Body of pancreas (tissue), 4 donors: ENCODE results near the gene CLMN. TPM values are rescaled to one million over a fixed set of nuclear protein-coding genes. Genes with fewer than 3 reads are reported as not detected.

Experiments used
- ATAC-seq: fragments of 150-250 bp; one replicate; pipeline ENCODE4 v1.9.1; 2016
- DNase-seq, 4 donors: peaks; one replicate each; pipeline ENCODE4 v3.0.0-alpha.2; 2019
- H3K27ac ChIP-seq, 4 donors: fragments of 200-600 bp; sonication (generic); 1 replicate in 3 of 4; 2 replicates in 1 of 4; pipeline versions ENCODE4 v1.5.1 to v1.6.1; 2016 to 2019; ENCODE audit warnings: mild to moderate bottlenecking in 1 of 4, mixed read lengths in 1 of 4, moderate library complexity in 1 of 4
- H3K27me3 ChIP-seq, 2 donors: fragments of 200-600 bp; sonication (generic); one replicate each; pipeline ENCODE4 v1.6.0; 2016; ENCODE audit warnings: mild to moderate bottlenecking in 1 of 2
- H3K36me3 ChIP-seq, 2 donors: fragments of 200-600 bp; sonication (generic); replicated peaks in 1 of 2; 2 replicates each; pipeline ENCODE4 v1.5.1; 2016; ENCODE audit warnings: low read depth in 2 of 2; ENCODE audit not compliant: insufficient read depth in 1 of 2
- H3K4me1 ChIP-seq: fragments of 200-600 bp; sonication (generic); one replicate; pipeline ENCODE4 v1.6.0; 2016
- H3K4me3 ChIP-seq, 2 donors: fragments of 200-600 bp; sonication (generic); 1 replicate in 1 of 2; 2 replicates in 1 of 2; pipeline ENCODE4 v1.5.1; 2016 to 2019
- H3K9me3 ChIP-seq, 3 donors: fragments of 200-600 bp; sonication (generic); 1 replicate in 2 of 3; 2 replicates in 1 of 3; pipeline ENCODE4 v1.5.1; 2016
- CTCF ChIP-seq, 7 experiments: fragments of 450-650 bp in 4 of 7; fragments of 200-600 bp in 3 of 7; sonication (generic) in 3 of 7; IDR thresholded peaks; one replicate each; pipeline ENCODE4 v1.5.1; 2016 to 2019; ENCODE audit warnings: antibody characterized with exemption in 7 of 7
- POLR2A ChIP-seq, 3 donors: fragments of 450-650 bp; IDR thresholded peaks; one replicate each; pipeline ENCODE4 v1.6.1; 2016; ENCODE audit warnings: antibody characterized with exemption in 3 of 3, mild to moderate bottlenecking in 2 of 3
- WGBS, 2 donors: methylation state at CpG; one replicate each; pipeline ENCODE4 v1.1.5; 2017; 5-methylcytosine and 5-hydroxymethylcytosine counted together
- intact Hi-C: fragments of 100-400 bp; cut with DNase I; formaldehyde crosslinking; loops from one replicate; pipeline ENCODE4 v1.15.1; 2023
- total RNA-seq, 2 donors: library from RNA; depleted of rRNA; stranded (reverse); fragments of >200 nt; gene quantifications; one replicate each; pipeline ENCODE4 v1.1.0, GENCODE V29; 2016

Gene CLMN
- total RNA-seq, 2 donors from 2014 or later = 53.7 to 54.7 TPM

- 65 to 99% methylated on average over 2 of the region's 2 CpGs for WGBS, 2 donors
- Histone ChIP-seq H3K4me3 (no peak overlapping the region), H3K36me3 (no peaks in the 10 kb centered on the region), H3K27ac (peak overlapping the region in 2 of 4 donors; percentile 45 to 67), H3K4me1 (peaks cover 93% of the 10 kb centered on the region), H3K27me3 (no peaks in the 10 kb centered on the region), H3K9me3 (no peaks in the 10 kb centered on the region)
- intact Hi-C loops = no loop called here
- ATAC-seq (no peak), DNase-seq (no peak)
- no peak for TF ChIP-seq POLR2A (IDR thresholded peaks at IDR 0.05)
- TF ChIP-seq CTCF (IDR thresholded peaks at IDR 0.05) = no peak
Measured at GRCh38 chr14:95313190-95313589, 6.5 kb downstream of the CLMN start.

GRCh38 chr14:95312311-95312710 lies 7.4 kb downstream of the CLMN start:
- no peak for DNase-seq
- peak overlapping the region in 2 of 4 donors; percentile 46 to 67 for H3K27ac ChIP-seq
- no peaks in the 10 kb centered on the region for H3K36me3 ChIP-seq
- no peak overlapping the region for H3K4me3 ChIP-seq
- no peaks in the 10 kb centered on the region for H3K9me3 ChIP-seq
- WGBS, 2 donors = 71 to 75% methylated on average over 1 to 6 of the region's 6 CpGs
- no peak for ATAC-seq
- intact Hi-C loops = no loop called here
- H3K4me1 ChIP-seq = peaks cover 93% of the 10 kb centered on the region
- no peak for TF ChIP-seq CTCF (IDR thresholded peaks at IDR 0.05)
- TF ChIP-seq POLR2A (IDR thresholded peaks at IDR 0.05) = no peak
- no peaks in the 10 kb centered on the region for H3K27me3 ChIP-seq

GRCh38 chr14:95311752-95312151 lies 8.0 kb downstream of the CLMN start:
- ATAC-seq (no peak), DNase-seq (peak in 1 of 4 donors; percentile 52)
- no peak overlapping the region for H3K4me3 ChIP-seq
- intact Hi-C loops = no loop called here
- H3K9me3 ChIP-seq = no peaks in the 10 kb centered on the region
- peak overlapping the region in 2 of 4 donors; percentile 46 to 67 for H3K27ac ChIP-seq
- peaks cover 93% of the 10 kb centered on the region for H3K4me1 ChIP-seq
- no peaks in the 10 kb centered on the region for H3K27me3 ChIP-seq
- TF ChIP-seq POLR2A (IDR thresholded peaks at IDR 0.05) (no peak), CTCF (IDR thresholded peaks at IDR 0.05) (no peak)
- 68 to 84% methylated on average over 7 of the region's 7 CpGs for WGBS, 2 donors
- H3K36me3 ChIP-seq = no peaks in the 10 kb centered on the region

- intact Hi-C loops = no loop called here
- no peak for DNase-seq
- Histone ChIP-seq H3K4me1 (peaks cover 94% of the 10 kb centered on the region), H3K27ac (no peak overlapping the region), H3K36me3 (no peaks in the 10 kb centered on the region), H3K27me3 (no peaks in the 10 kb centered on the region), H3K9me3 (no peaks in the 10 kb centered on the region), H3K4me3 (no peak overlapping the region)
- 90 to 91% methylated on average over 15 to 16 of the region's 16 CpGs for WGBS, 2 donors
- no peak for ATAC-seq
- TF ChIP-seq CTCF (IDR thresholded peaks at IDR 0.05) = no peak
- no peak for TF ChIP-seq POLR2A (IDR thresholded peaks at IDR 0.05)
Measured at GRCh38 chr14:95310635-95311380, 8.9 kb downstream of the CLMN start.
